A549 (cell line): Measurements from ENCODE around the gene ANTXR2. TPM values are rescaled to one million over a fixed set of nuclear protein-coding genes. Genes with fewer than 3 reads are reported as not detected.

ENCODE experiments used
- ATAC-seq, 2 experiments: fragments of 200-7000 bp in 1 of 2; fragments of >200 bp in 1 of 2; cut with Nextera tagmentation in 1 of 2; cut with Tn5 transposase in 1 of 2; 3 replicates each; pipeline versions ENCODE4 v1.8.0 to v1.9.1; 2018 to 2020; ENCODE audit warnings: mild to moderate bottlenecking in 1 of 2, moderate library complexity in 1 of 2
- CTCF ChIA-PET: fragments of 300-600 bp; sonication (Branson Sonifier 250); formaldehyde crosslinking; extraction: SDS; loops from one replicate; lab custom pipeline; 2021; ENCODE audit warnings: antibody characterized with exemption, inconsistent platforms; lab: Yijun Ruan, JAX
- POLR2A ChIA-PET: fragments of 350-600 bp; formaldehyde crosslinking; extraction: SDS; loops from one replicate; lab custom pipeline; 2021; ENCODE audit warnings: antibody characterized with exemption, inconsistent platforms; lab: Yijun Ruan, JAX
- DNase-seq, 2 experiments: peaks; one replicate each; pipeline versions ENCODE4 v3.0.0 to v3.0.0-alpha.2; 2011 to 2016; ENCODE audit warnings: low read depth in 1 of 2, low spot score in 1 of 2
- FAIRE-seq: peaks from 2 replicates; lab custom pipeline; 2011; peaks lifted over from hg19 to GRCh38; lab: Jason Lieb, UNC
- H3K27ac ChIP-seq, 2 experiments: fragments of >200 bp; sonication (Bioruptor Twin); formaldehyde crosslinking; 3 replicates each; pipeline ENCODE4 v1.5.1; 2016 to 2017
- H3K4me1 ChIP-seq: fragments of >200 bp; sonication (Bioruptor Twin); formaldehyde crosslinking; 3 replicates; pipeline ENCODE4 v1.6.1; 2016
- H3K4me2 ChIP-seq: fragments of >200 bp; sonication (Bioruptor Twin); formaldehyde crosslinking; 3 replicates; pipeline ENCODE4 v1.6.1; 2016
- H3K4me3 ChIP-seq: fragments of >200 bp; sonication (Bioruptor Twin); formaldehyde crosslinking; 3 replicates; pipeline ENCODE4 v1.5.1; 2016
- H3K9me3 ChIP-seq: fragments of >200 bp; sonication (Bioruptor Twin); formaldehyde crosslinking; 3 replicates; pipeline ENCODE4 v1.6.1; 2016
- CBX2 ChIP-seq: fragments of 200-600 bp; sonication (generic); IDR thresholded peaks from 2 replicates; pipeline ENCODE4 v1.6.1; 2016; ENCODE audit warnings: low read depth, mild to moderate bottlenecking, borderline replicate concordance
- CEBPB ChIP-seq, 2 experiments: fragments of >200 bp in 1 of 2; sonication (Bioruptor Twin) in 1 of 2; formaldehyde crosslinking in 1 of 2; IDR thresholded peaks; 2 replicates each; pipeline ENCODE4 v1.6.1; 2012 to 2016
- CHD2 ChIP-seq: fragments of 150-350 bp; IDR thresholded peaks from 2 replicates; pipeline ENCODE4 v1.6.1; 2014; ENCODE audit warnings: low read length; ENCODE audit not compliant: partially characterized antibody
- E2F6 ChIP-seq: IDR thresholded peaks from 2 replicates; pipeline ENCODE4 v1.6.1; 2012; ENCODE audit warnings: low read depth, borderline replicate concordance
- EHMT2 ChIP-seq: fragments of 200-600 bp; sonication (generic); IDR thresholded peaks from 2 replicates; pipeline ENCODE4 v1.6.1; 2016; ENCODE audit warnings: antibody characterized with exemption, low read depth, mild to moderate bottlenecking, moderate library complexity
- FOXS1 ChIP-seq: fragments of 250-450 bp; sonication (Bioruptor Pico); IDR thresholded peaks from 2 replicates; pipeline ENCODE4 v1.5.0; 2020; ENCODE audit warnings: mild to moderate bottlenecking, moderate library complexity
- HES2 ChIP-seq: fragments of >200 bp; sonication (Bioruptor Twin); formaldehyde crosslinking; IDR thresholded peaks from 2 replicates; pipeline ENCODE4 v1.6.1; 2016
- HMGXB4 ChIP-seq: fragments of 250-450 bp; sonication (Bioruptor Pico); IDR thresholded peaks from 2 replicates; pipeline ENCODE4 v1.5.0; 2021; ENCODE audit warnings: mild to moderate bottlenecking, moderate library complexity, borderline replicate concordance
- KDM5A ChIP-seq: fragments of 200-600 bp; sonication (generic); IDR thresholded peaks from 2 replicates; pipeline ENCODE4 v1.6.1; 2016; ENCODE audit warnings: antibody characterized with exemption, mild to moderate bottlenecking
- MAZ ChIP-seq: fragments of 150-350 bp; IDR thresholded peaks from 2 replicates; pipeline ENCODE4 v1.6.1; 2014; ENCODE audit warnings: antibody characterized with exemption, low read depth, low read length, borderline replicate concordance
- NR3C1 ChIP-seq: fragments of >200 bp; sonication (Bioruptor Twin); formaldehyde crosslinking; IDR thresholded peaks from 3 replicates; pipeline ENCODE4 v1.6.1; 2017
- PBX3 ChIP-seq: IDR thresholded peaks from 2 replicates; pipeline ENCODE4 v1.6.1; 2012
- RAD21 ChIP-seq, 2 experiments: fragments of >200 bp in 1 of 2; sonication (Bioruptor Twin) in 1 of 2; formaldehyde crosslinking in 1 of 2; IDR thresholded peaks in 1 of 2; conservative IDR thresholded peaks in 1 of 2; 2 replicates in 1 of 2; 3 replicates in 1 of 2; pipeline ENCODE4 v1.6.1; 2012 to 2018; ENCODE audit warnings: inconsistent platforms in 1 of 2
- RARB ChIP-seq: fragments of 250-450 bp; sonication (Bioruptor Pico); IDR thresholded peaks from 2 replicates; pipeline ENCODE4 v1.8.0; 2021; ENCODE audit warnings: mild to moderate bottlenecking, moderate library complexity
- TP53 ChIP-seq: fragments of 250-450 bp; sonication (Bioruptor Pico); IDR thresholded peaks from 2 replicates; pipeline ENCODE4 v1.5.0; 2021; ENCODE audit warnings: mild to moderate bottlenecking, moderate library complexity
- ZSCAN20 ChIP-seq: fragments of 250-450 bp; sonication (Bioruptor Pico); IDR thresholded peaks from 2 replicates; pipeline ENCODE4 v1.8.0; 2022; ENCODE audit warnings: mild to moderate bottlenecking, moderate library complexity
- WGBS: methylation state at CpG from one replicate; pipeline ENCODE4 v1.1.6; 2017; ENCODE audit errors: missing lambda C conversion rate; 5-methylcytosine and 5-hydroxymethylcytosine counted together
- polyA plus RNA-seq, 4 experiments: library from polyadenylated mRNA; depleted of rRNA in 3 of 4; stranded (reverse); fragments of >200 nt; fragmentation: RNase III in 1 of 4; extraction: RNeasy Plus Mini Kit Qiagen cat#74134 plus additional on column Dnase treatment in 1 of 4; gene quantifications; 2 replicates in 3 of 4; 3 replicates in 1 of 4; pipeline ENCODE4 v1.2.3, GENCODE V29; 2011 to 2017

The ANTXR2 gene
- polyA plus RNA-seq, 2 of the 4 experiments (the other 2 are of a cell fraction) = 2.3 to 3.0 TPM

DNA sequence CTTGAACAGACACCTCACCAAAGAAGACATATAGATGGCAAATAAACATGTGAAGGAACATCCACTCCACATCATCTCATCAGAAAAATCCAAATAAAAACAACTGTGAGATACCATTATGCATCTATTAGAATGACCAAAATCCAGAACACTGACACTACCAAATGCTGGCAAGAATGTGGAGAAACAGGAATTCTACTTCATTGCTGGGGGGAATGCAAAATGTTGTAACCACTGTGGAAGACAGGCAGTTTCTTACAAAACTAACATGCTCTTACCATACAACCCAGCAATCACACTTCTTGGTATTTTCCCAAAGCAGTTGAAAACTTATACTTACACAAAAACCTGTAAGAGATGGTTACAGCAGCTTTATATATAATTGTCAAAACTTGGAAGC is 38.2 kb upstream of the ANTXR2 start (continued):
- TF ChIP-seq ZSCAN20 (no peak), RAD21 (conservative IDR thresholded peaks at IDR 0.05 in 1 of 2, IDR thresholded peaks at IDR 0.05 in 1 of 2) (no peak), EHMT2 (no peak), CBX2 (no peak), E2F6 (no peak)

GRCh38 chr4:80107374-80107773 is 34.3 kb upstream of the ANTXR2 start:
- FAIRE-seq = no peak
- TF ChIP-seq CHD2 (no peak), HMGXB4 (no peak), MAZ (no peak), RARB (CRISPR knock-in tag) (no peak), ZSCAN20 (no peak), CEBPB (IDR thresholded peaks at IDR 0.05) (no peak), FOXS1 (CRISPR knock-in tag) (no peak), PBX3 (no peak), NR3C1 (no peak), KDM5A (no peak), TP53 (CRISPR knock-in tag) (no peak)
- POLR2A ChIA-PET = no interaction called here
- Histone ChIP-seq H3K4me3 (no peak overlapping the region), H3K27ac (no peak overlapping the region), H3K4me1 (no peaks in the 10 kb centered on the region), H3K4me2 (no peak overlapping the region), H3K9me3 (no peaks in the 10 kb centered on the region)
- ATAC-seq = no peak
- DNase-seq = no peak
- 75% methylated on average over 1 of the region's 1 CpG for WGBS
- CTCF ChIA-PET = no interaction called here

DNA sequence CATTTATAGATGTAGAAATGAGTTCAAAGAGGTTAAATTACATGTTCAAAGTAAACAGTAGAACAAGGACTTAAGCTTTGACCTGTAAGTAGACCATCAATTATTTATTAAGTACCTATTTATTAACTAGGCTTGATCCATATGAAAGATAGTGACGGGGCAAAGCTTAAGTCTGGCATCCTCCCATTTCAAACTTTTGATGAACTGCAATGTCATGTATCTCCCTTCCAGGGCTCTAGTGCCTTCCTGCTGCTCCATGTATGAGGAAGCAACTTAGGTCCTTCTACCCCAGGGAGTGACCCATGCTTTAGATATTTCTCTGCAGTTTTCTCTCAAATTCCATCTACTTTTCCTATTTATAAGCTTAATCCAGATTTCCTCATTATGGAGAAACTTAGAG is 31.9 kb upstream of the ANTXR2 start:
- no peak for FAIRE-seq

More for the DNA sequence above, 31.9 kb upstream of the ANTXR2 start:
- POLR2A ChIA-PET = no interaction called here
- H3K4me3 ChIP-seq = no peak overlapping the region
- DNase-seq = no peak
- H3K27ac ChIP-seq = no peak overlapping the region
- CTCF ChIA-PET = interaction anchor here (0.7 to 1.4 kb wide), 2 partner anchors 21 to 221 kb away, joined by 4 read pairs; no protein-coding TSS in a partner anchor
- no peak overlapping the region for H3K4me2 ChIP-seq
- no peak for ATAC-seq
- no peaks in the 10 kb centered on the region for H3K4me1 ChIP-seq
- TF ChIP-seq E2F6 (no peak), HES2 (no peak)
- TF ChIP-seq, all 56 proteins: peak for 0
- no peaks in the 10 kb centered on the region for H3K9me3 ChIP-seq
- 27% methylated on average over 1 of the region's 1 CpG for WGBS
